ENCODE results near the gene DGUOK.
"Not testable (repeated sequence)": the region's sequence is repeated elsewhere in the genome, so short reads cannot be mapped to it uniquely, and the experiment has no call there.

DNA sequence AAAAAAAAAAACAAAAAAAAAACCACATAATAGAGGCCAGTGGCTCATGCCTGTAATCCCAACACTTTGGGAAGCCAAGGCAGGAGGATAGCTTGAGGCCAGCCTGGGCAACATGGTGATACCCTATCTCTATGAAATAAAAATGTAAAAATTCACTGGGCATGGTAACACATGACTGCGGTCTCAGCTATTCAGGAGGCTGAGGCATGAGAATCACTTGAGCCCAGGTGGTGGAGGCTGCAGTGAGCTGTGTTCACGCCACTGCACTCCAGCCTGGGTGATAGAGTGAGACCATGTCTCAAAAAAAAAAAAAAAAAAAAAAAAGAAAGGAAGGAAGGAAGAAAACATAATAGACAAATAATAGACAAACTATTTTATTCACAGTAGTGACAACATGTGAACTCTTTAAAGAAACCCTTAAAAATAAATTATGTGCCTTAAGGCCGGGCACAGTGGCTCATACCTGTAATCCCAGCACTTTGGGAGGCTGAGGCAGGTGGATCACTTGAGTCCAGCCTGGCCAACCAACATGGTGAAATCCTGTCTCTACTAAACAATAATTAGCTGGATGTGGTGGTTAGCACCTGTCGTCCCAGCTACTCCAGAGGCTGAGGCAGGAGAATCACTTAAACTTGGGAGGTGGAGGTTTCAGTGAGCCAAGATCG is 22.6 kb upstream of the DGUOK start:
- TF ChIP-seq, protein P1, sequence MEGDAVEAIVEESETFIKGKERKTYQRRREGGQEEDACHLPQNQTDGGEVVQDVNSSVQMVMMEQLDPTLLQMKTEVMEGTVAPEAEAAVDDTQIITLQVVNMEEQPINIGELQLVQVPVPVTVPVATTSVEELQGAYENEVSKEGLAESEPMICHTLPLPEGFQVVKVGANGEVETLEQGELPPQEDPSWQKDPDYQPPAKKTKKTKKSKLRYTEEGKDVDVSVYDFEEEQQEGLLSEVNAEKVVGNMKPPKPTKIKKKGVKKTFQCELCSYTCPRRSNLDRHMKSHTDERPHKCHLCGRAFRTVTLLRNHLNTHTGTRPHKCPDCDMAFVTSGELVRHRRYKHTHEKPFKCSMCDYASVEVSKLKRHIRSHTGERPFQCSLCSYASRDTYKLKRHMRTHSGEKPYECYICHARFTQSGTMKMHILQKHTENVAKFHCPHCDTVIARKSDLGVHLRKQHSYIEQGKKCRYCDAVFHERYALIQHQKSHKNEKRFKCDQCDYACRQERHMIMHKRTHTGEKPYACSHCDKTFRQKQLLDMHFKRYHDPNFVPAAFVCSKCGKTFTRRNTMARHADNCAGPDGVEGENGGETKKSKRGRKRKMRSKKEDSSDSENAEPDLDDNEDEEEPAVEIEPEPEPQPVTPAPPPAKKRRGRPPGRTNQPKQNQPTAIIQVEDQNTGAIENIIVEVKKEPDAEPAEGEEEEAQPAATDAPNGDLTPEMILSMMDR (IDR thresholded peaks at IDR 0.05 in 4 of 5, conservative IDR thresholded peaks at IDR 0.05 in 1 of 5) = not testable (repeated sequence)
- TF ChIP-seq POLR2A (IDR thresholded peaks at IDR 0.05) = not testable (repeated sequence)
